ENCODE results near the gene PTPN4. TPM values are rescaled to one million over a fixed set of nuclear protein-coding genes. Genes with fewer than 3 reads are reported as not detected.

PTPN4 gene
- polyA plus RNA-seq, 3 donors = 22.6 to 25.8 (median 23.9) TPM

GRCh38 chr2:119879502-119879901, 119.8 kb downstream of the PTPN4 start:
- peak in 6 of 11 donors; percentile 3 to 27 (median 16) for DNase-seq (ENCODE audit: extremely low read depth in 1 of 11, low read depth in 9 of 11, low spot score in 4 of 11)

GRCh38 chr2:119888680-119889079, 129.0 kb downstream of the PTPN4 start:
- DNase-seq (ENCODE audit: extremely low read depth in 1 of 11, low read depth in 9 of 11, low spot score in 4 of 11) = no peak

- DNase-seq (ENCODE audit: extremely low read depth in 1 of 11, low read depth in 9 of 11, low spot score in 4 of 11) = no peak
Observed at GRCh38 chr2:119897736-119898395, 138.1 kb downstream of the PTPN4 start.

- DNase-seq (ENCODE audit: extremely low read depth in 1 of 11, low read depth in 9 of 11, low spot score in 4 of 11) = no peak
Observed at GRCh38 chr2:119901013-119901412, 141.3 kb downstream of the PTPN4 start.

GRCh38 chr2:119910566-119910965, 150.8 kb downstream of the PTPN4 start:
- no peak for DNase-seq (ENCODE audit: extremely low read depth in 1 of 11, low read depth in 9 of 11, low spot score in 4 of 11)

- no peak for DNase-seq (ENCODE audit: extremely low read depth in 1 of 11, low read depth in 9 of 11, low spot score in 4 of 11)
Observed at GRCh38 chr2:119914266-119914665, 154.5 kb downstream of the PTPN4 start.

GRCh38 chr2:119921825-119922224, 162.1 kb downstream of the PTPN4 start:
- DNase-seq (ENCODE audit: extremely low read depth in 1 of 11, low read depth in 9 of 11, low spot score in 4 of 11) = no peak

GRCh38 chr2:119922699-119923098, 163.0 kb downstream of the PTPN4 start:
- DNase-seq (ENCODE audit: extremely low read depth in 1 of 11, low read depth in 9 of 11, low spot score in 4 of 11) = no peak

- DNase-seq (ENCODE audit: extremely low read depth in 1 of 11, low read depth in 9 of 11, low spot score in 4 of 11) = no peak
Observed at GRCh38 chr2:119929537-119929936, 169.8 kb downstream of the PTPN4 start.

- no peak for DNase-seq (ENCODE audit: extremely low read depth in 1 of 11, low read depth in 9 of 11, low spot score in 4 of 11)
Observed at GRCh38 chr2:119932809-119933208, 173.1 kb downstream of the PTPN4 start.

GRCh38 chr2:119934319-119934718, 174.6 kb downstream of the PTPN4 start:
- DNase-seq (ENCODE audit: extremely low read depth in 1 of 11, low read depth in 9 of 11, low spot score in 4 of 11) = no peak

- no peak for DNase-seq (ENCODE audit: extremely low read depth in 1 of 11, low read depth in 9 of 11, low spot score in 4 of 11)
Observed at GRCh38 chr2:119937680-119938079, 178.0 kb downstream of the PTPN4 start.

GRCh38 chr2:119939915-119940314, 180.2 kb downstream of the PTPN4 start:
- no peak for DNase-seq (ENCODE audit: extremely low read depth in 1 of 11, low read depth in 9 of 11, low spot score in 4 of 11)

- DNase-seq (ENCODE audit: extremely low read depth in 1 of 11, low read depth in 9 of 11, low spot score in 4 of 11) = no peak
Observed at GRCh38 chr2:119940856-119941255, 181.1 kb downstream of the PTPN4 start.

- no peak for DNase-seq (ENCODE audit: extremely low read depth in 1 of 11, low read depth in 9 of 11, low spot score in 4 of 11)
Observed at GRCh38 chr2:119941388-119941787, 181.7 kb downstream of the PTPN4 start.

GRCh38 chr2:119941981-119942513, 182.3 kb downstream of the PTPN4 start:
- DNase-seq (ENCODE audit: extremely low read depth in 1 of 11, low read depth in 9 of 11, low spot score in 4 of 11) = no peak

GRCh38 chr2:119943058-119943457, 183.3 kb downstream of the PTPN4 start:
- no peak for DNase-seq (ENCODE audit: extremely low read depth in 1 of 11, low read depth in 9 of 11, low spot score in 4 of 11)

GRCh38 chr2:119947535-119947934, 187.8 kb downstream of the PTPN4 start:
- DNase-seq (ENCODE audit: extremely low read depth in 1 of 11, low read depth in 9 of 11, low spot score in 4 of 11) = no peak

GRCh38 chr2:119950966-119951365, 191.2 kb downstream of the PTPN4 start:
- DNase-seq (ENCODE audit: extremely low read depth in 1 of 11, low read depth in 9 of 11, low spot score in 4 of 11) = peak in 1 of 11 donors; percentile 2

GRCh38 chr2:119958670-119959268, 199.0 kb downstream of the PTPN4 start:
- DNase-seq (ENCODE audit: extremely low read depth in 1 of 11, low read depth in 9 of 11, low spot score in 4 of 11) = no peak

GRCh38 chr2:119960821-119961220, 201.1 kb downstream of the PTPN4 start:
- peak in 4 of 11 donors; percentile 2 to 14 (median 12) for DNase-seq (ENCODE audit: extremely low read depth in 1 of 11, low read depth in 9 of 11, low spot score in 4 of 11)

Data from renal cortex interstitium (tissue), 11 donors.